ENCODE data around the gene SPDEF. TPM values are rescaled to one million over a fixed set of nuclear protein-coding genes. Genes with fewer than 3 reads are reported as not detected.

Gene SPDEF
- total and polyA plus RNA-seq, 4 donors: 2.6 to 11.8 (median 7.1) TPM

GRCh38 chr6:34601706-34602105, 45.6 kb upstream of the SPDEF start:
- H3K9ac ChIP-seq (ENCODE audit: insufficient read depth in 1 of 2, low read length in 2 of 2): no peak overlapping the region
- H3K36me3 ChIP-seq (ENCODE audit: control insufficient read depth in 4 of 4, insufficient read depth in 4 of 4, low read length in 4 of 4): peaks cover 0 to 11% (median 1%) of the 10 kb centered on the region in 4 donors
- peaks cover 3 to 35% (median 5%) of the 10 kb centered on the region in 5 donors for H3K4me1 ChIP-seq (ENCODE audit: control insufficient read depth in 5 of 5, insufficient read depth in 5 of 5, low read length in 5 of 5)
- no peak overlapping the region for H3K27ac ChIP-seq (ENCODE audit: low read depth in 1 of 2, low read length in 1 of 2)
- no peaks in the 10 kb centered on the region for H3K27me3 ChIP-seq (ENCODE audit: control insufficient read depth in 3 of 3, insufficient read depth in 3 of 3, low read length in 2 of 3)
- WGBS, 2 donors: 78 to 90% methylated on average over 4 of the region's 4 CpGs
- ATAC-seq (ENCODE audit: insufficient read depth, low FRiP score) (no peak), DNase-seq (no peak)
- no peak for TF ChIP-seq CTCF (IDR thresholded peaks at IDR 0.05; ENCODE audit: control extremely low read depth, extremely low read depth)
- H3K9me3 ChIP-seq (ENCODE audit: control insufficient read depth in 4 of 4, insufficient read depth in 3 of 4, low read length in 3 of 4): no peaks in the 10 kb centered on the region
- H3K4me3 ChIP-seq: no peak overlapping the region

- ATAC-seq (ENCODE audit: insufficient read depth, low FRiP score) (no peak), DNase-seq (no peak)
- Histone ChIP-seq H3K27me3 (ENCODE audit: control insufficient read depth in 3 of 3, insufficient read depth in 3 of 3, low read length in 2 of 3) (no peaks in the 10 kb centered on the region), H3K9ac (ENCODE audit: insufficient read depth in 1 of 2, low read length in 2 of 2) (no peak overlapping the region), H3K9me3 (ENCODE audit: control insufficient read depth in 4 of 4, insufficient read depth in 3 of 4, low read length in 3 of 4) (no peaks in the 10 kb centered on the region), H3K4me1 (ENCODE audit: control insufficient read depth in 5 of 5, insufficient read depth in 5 of 5, low read length in 5 of 5) (peaks cover 3 to 35% (median 5%) of the 10 kb centered on the region in 5 donors), H3K36me3 (ENCODE audit: control insufficient read depth in 4 of 4, insufficient read depth in 4 of 4, low read length in 4 of 4) (peaks cover 0 to 6% (median 1%) of the 10 kb centered on the region in 4 donors), H3K27ac (ENCODE audit: low read depth in 1 of 2, low read length in 1 of 2) (peak overlapping the region in 1 of 2 donors; percentile 27), H3K4me3 (no peak overlapping the region)
- TF ChIP-seq CTCF (IDR thresholded peaks at IDR 0.05; ENCODE audit: control extremely low read depth, extremely low read depth): no peak
- WGBS, 2 donors: 95 to 96% methylated on average over 4 of the region's 4 CpGs
These were observed 44.7 kb upstream of the SPDEF start for GRCh38 chr6:34600796-34601195.

GRCh38 chr6:34600101-34600500, 44.0 kb upstream of the SPDEF start:
- TF ChIP-seq CTCF (IDR thresholded peaks at IDR 0.05; ENCODE audit: control extremely low read depth, extremely low read depth): no peak
- 96 to 97% methylated on average over 5 of the region's 5 CpGs for WGBS, 2 donors
- H3K9ac ChIP-seq (ENCODE audit: insufficient read depth in 1 of 2, low read length in 2 of 2): no peak overlapping the region
- ATAC-seq (ENCODE audit: insufficient read depth, low FRiP score) (no peak), DNase-seq (no peak)
- peaks cover 3 to 35% (median 5%) of the 10 kb centered on the region in 5 donors for H3K4me1 ChIP-seq (ENCODE audit: control insufficient read depth in 5 of 5, insufficient read depth in 5 of 5, low read length in 5 of 5)
- peak overlapping the region in 1 of 2 donors; percentile 5 for H3K27ac ChIP-seq (ENCODE audit: low read depth in 1 of 2, low read length in 1 of 2)
- H3K9me3 ChIP-seq (ENCODE audit: control insufficient read depth in 4 of 4, insufficient read depth in 3 of 4, low read length in 3 of 4): no peaks in the 10 kb centered on the region
- H3K36me3 ChIP-seq (ENCODE audit: control insufficient read depth in 4 of 4, insufficient read depth in 4 of 4, low read length in 4 of 4): peaks cover 0 to 6% (median 0%) of the 10 kb centered on the region in 4 donors
- H3K4me3 ChIP-seq: no peak overlapping the region
- H3K27me3 ChIP-seq (ENCODE audit: control insufficient read depth in 3 of 3, insufficient read depth in 3 of 3, low read length in 2 of 3): no peaks in the 10 kb centered on the region

- no peak overlapping the region for H3K4me3 ChIP-seq
- H3K9ac ChIP-seq (ENCODE audit: insufficient read depth in 1 of 2, low read length in 2 of 2): no peak overlapping the region
- ATAC-seq (ENCODE audit: insufficient read depth, low FRiP score) (no peak), DNase-seq (peak in 1 of 3 donors; percentile 12)
- peaks cover 0 to 3% (median 0%) of the 10 kb centered on the region in 4 donors for H3K36me3 ChIP-seq (ENCODE audit: control insufficient read depth in 4 of 4, insufficient read depth in 4 of 4, low read length in 4 of 4)
- peaks cover 3 to 40% (median 5%) of the 10 kb centered on the region in 5 donors for H3K4me1 ChIP-seq (ENCODE audit: control insufficient read depth in 5 of 5, insufficient read depth in 5 of 5, low read length in 5 of 5)
- peak overlapping the region in 1 of 2 donors; percentile 23 for H3K27ac ChIP-seq (ENCODE audit: low read depth in 1 of 2, low read length in 1 of 2)
- WGBS, 2 donors: 46 to 71% methylated on average over 3 of the region's 3 CpGs
- no peaks in the 10 kb centered on the region for H3K27me3 ChIP-seq (ENCODE audit: control insufficient read depth in 3 of 3, insufficient read depth in 3 of 3, low read length in 2 of 3)
- no peak for TF ChIP-seq CTCF (IDR thresholded peaks at IDR 0.05; ENCODE audit: control extremely low read depth, extremely low read depth)
- no peaks in the 10 kb centered on the region for H3K9me3 ChIP-seq (ENCODE audit: control insufficient read depth in 4 of 4, insufficient read depth in 3 of 4, low read length in 3 of 4)
These were observed 42.6 kb upstream of the SPDEF start for GRCh38 chr6:34598712-34599111.
